ENCODE data around the gene SPECC1.
"Not testable (repeated sequence)": the region's sequence is repeated elsewhere in the genome, so short reads cannot be mapped to it uniquely, and the experiment has no call there.

The SPECC1 gene

GRCh38 chr17:20012017-20012536, 2.9 kb downstream of the SPECC1 start:
- no peak for DNase-seq

- not testable (repeated sequence) for DNase-seq
Observed at GRCh38 chr17:20016475-20016992, 7.4 kb downstream of the SPECC1 start.

- no peak for DNase-seq
Observed at GRCh38 chr17:20022701-20023100, 13.5 kb downstream of the SPECC1 start.

GRCh38 chr17:20026960-20027359, 17.8 kb downstream of the SPECC1 start:
- DNase-seq = peak in 3 of 4 experiments; percentile 13 to 67 (median 61)

GRCh38 chr17:20028443-20028842, 19.3 kb downstream of the SPECC1 start:
- DNase-seq = peak; percentile 20 to 74 (median 45)

- DNase-seq = peak in 3 of 4 experiments; percentile 10 to 55 (median 34)
Observed at GRCh38 chr17:20032636-20033035, 23.5 kb downstream of the SPECC1 start.

- DNase-seq = peak; percentile 14 to 67 (median 59)
Observed at GRCh38 chr17:20033415-20033814, 24.3 kb downstream of the SPECC1 start.

- DNase-seq = no peak
Observed at GRCh38 chr17:20035501-20035900, 26.3 kb downstream of the SPECC1 start.

GRCh38 chr17:20037286-20037685, 28.1 kb downstream of the SPECC1 start:
- not testable (repeated sequence) for DNase-seq

- DNase-seq = no peak
Observed at GRCh38 chr17:20039037-20039436, 29.9 kb downstream of the SPECC1 start.

- DNase-seq = no peak
Observed at GRCh38 chr17:20040216-20040615, 31.1 kb downstream of the SPECC1 start.

GRCh38 chr17:20043021-20043420, 33.9 kb downstream of the SPECC1 start:
- DNase-seq = peak; percentile 56 to 73 (median 62)

GRCh38 chr17:20045476-20045875, 36.3 kb downstream of the SPECC1 start:
- DNase-seq = no peak

- DNase-seq = no peak
Observed at GRCh38 chr17:20046629-20047028, 37.5 kb downstream of the SPECC1 start.

- no peak for DNase-seq
Observed at GRCh38 chr17:20051624-20052023, 42.5 kb downstream of the SPECC1 start.

GRCh38 chr17:20053361-20053964, 44.3 kb downstream of the SPECC1 start:
- DNase-seq = peak; percentile 48 to 81 (median 75)

- DNase-seq = peak; percentile 54 to 80 (median 66)
Observed at GRCh38 chr17:20059728-20060188, 50.6 kb downstream of the SPECC1 start.

- peak; percentile 79 to 86 (median 79) for DNase-seq
Observed at GRCh38 chr17:20063665-20064648, 54.8 kb downstream of the SPECC1 start.

GRCh38 chr17:20066253-20066652, 57.1 kb downstream of the SPECC1 start:
- no peak for DNase-seq

GRCh38 chr17:20067711-20068110, 58.6 kb downstream of the SPECC1 start:
- DNase-seq = no peak

- no peak for DNase-seq
Observed at GRCh38 chr17:20068445-20068844, 59.3 kb downstream of the SPECC1 start.

- DNase-seq = peak in 3 of 4 experiments; percentile 19 to 39 (median 23)
Observed at GRCh38 chr17:20071824-20072691, 62.9 kb downstream of the SPECC1 start.
